ENCODE measurements around the gene UVRAG. TPM values are rescaled to one million over a fixed set of nuclear protein-coding genes. Genes with fewer than 3 reads are reported as not detected.

UVRAG gene
- total and polyA plus RNA-seq, 2 experiments from 2014 or later: 21.6 to 34.0 TPM

DNA sequence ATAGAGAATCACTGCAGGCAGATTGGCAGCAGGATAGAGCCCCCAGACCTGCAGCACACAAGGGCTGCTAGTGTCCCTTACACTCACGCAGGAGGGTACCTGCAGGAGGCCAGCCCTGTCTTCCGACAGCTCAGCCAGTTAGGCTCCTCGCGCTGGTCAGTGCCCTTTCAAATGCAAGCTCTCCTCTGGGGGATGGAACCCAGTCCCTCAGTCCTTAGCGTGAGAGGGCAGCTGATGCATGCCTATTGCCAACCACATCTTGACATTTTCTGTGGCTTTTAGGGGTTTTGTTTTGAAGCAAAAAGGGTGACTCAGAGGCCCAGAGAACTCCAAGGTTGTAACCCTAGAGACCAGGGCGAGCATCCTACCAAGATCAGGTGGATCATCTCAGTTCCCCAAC lies 351.3 kb downstream of the UVRAG start:
- TF ChIP-seq, protein P1, sequence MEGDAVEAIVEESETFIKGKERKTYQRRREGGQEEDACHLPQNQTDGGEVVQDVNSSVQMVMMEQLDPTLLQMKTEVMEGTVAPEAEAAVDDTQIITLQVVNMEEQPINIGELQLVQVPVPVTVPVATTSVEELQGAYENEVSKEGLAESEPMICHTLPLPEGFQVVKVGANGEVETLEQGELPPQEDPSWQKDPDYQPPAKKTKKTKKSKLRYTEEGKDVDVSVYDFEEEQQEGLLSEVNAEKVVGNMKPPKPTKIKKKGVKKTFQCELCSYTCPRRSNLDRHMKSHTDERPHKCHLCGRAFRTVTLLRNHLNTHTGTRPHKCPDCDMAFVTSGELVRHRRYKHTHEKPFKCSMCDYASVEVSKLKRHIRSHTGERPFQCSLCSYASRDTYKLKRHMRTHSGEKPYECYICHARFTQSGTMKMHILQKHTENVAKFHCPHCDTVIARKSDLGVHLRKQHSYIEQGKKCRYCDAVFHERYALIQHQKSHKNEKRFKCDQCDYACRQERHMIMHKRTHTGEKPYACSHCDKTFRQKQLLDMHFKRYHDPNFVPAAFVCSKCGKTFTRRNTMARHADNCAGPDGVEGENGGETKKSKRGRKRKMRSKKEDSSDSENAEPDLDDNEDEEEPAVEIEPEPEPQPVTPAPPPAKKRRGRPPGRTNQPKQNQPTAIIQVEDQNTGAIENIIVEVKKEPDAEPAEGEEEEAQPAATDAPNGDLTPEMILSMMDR (IDR thresholded peaks at IDR 0.05; ENCODE audit: low read depth, low read length): no peak
- Histone ChIP-seq H3K4me1 (ENCODE audit: low read depth) (peaks cover 11% of the 10 kb centered on the region), H3K27me3 (no peaks in the 10 kb centered on the region), H3K36me3 (no peaks in the 10 kb centered on the region), H3K27ac (no peak overlapping the region), H3K9me3 (ENCODE audit: low read depth) (no peaks in the 10 kb centered on the region), H3K4me3 (no peak overlapping the region)
- no peak for DNase-seq (ENCODE audit: low read depth in 1 of 2, low spot score in 1 of 2)

DNA sequence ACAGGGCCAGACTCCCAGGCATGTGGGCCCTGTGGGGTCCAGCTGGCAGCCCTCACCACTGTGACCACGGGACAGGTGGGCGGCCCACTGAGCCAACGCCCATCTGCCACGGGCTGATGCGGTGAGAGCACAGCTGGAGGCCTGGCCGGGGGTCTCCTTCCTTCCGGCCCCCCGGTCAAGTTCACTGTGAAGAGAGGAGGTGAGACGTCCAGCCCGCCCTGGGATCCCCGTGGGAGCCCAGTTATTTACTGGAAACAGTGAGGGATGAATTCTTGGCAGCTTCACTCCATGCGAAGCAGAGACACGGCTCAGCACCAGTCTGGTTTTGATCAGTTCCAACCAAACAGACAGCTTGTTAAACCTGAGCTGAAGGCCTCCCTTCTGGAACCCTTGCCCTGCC lies 352.6 kb downstream of the UVRAG start:
- Histone ChIP-seq H3K27ac (no peak overlapping the region), H3K4me3 (no peak overlapping the region), H3K27me3 (no peaks in the 10 kb centered on the region), H3K9me3 (ENCODE audit: low read depth) (no peaks in the 10 kb centered on the region), H3K36me3 (no peaks in the 10 kb centered on the region), H3K4me1 (ENCODE audit: low read depth) (no peaks in the 10 kb centered on the region)
- TF ChIP-seq, protein P1 (IDR thresholded peaks at IDR 0.05; ENCODE audit: low read depth, low read length): no peak
- DNase-seq (ENCODE audit: low read depth in 1 of 2, low spot score in 1 of 2): peak in 1 of 2 donors; percentile 57

DNA sequence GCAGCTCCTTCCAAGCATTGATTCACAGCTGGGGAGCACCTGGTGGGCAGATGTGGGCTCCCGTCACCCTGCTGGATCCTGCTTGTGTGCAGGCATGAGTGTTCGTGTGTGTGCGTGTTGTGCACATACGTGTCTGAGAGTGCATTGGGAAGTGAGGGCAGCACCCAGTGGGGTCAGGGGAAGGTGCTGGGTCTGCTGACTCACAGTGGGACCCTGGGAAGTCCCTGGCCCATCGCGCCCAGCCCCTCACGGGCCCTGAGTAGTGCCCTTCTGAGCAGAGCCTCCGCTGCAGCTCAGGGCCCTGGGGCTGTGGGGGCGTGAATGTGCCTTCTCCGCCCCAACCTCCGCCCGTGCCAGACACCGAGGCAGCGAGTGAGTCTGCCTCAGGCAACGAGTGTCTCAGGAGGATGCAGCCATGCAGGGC lies 354.5 kb downstream of the UVRAG start:
- Histone ChIP-seq H3K27ac (no peak overlapping the region), H3K27me3 (no peaks in the 10 kb centered on the region), H3K36me3 (no peaks in the 10 kb centered on the region), H3K9me3 (ENCODE audit: low read depth) (no peaks in the 10 kb centered on the region), H3K4me1 (ENCODE audit: low read depth) (no peaks in the 10 kb centered on the region), H3K4me3 (no peak overlapping the region)
- TF ChIP-seq, protein P1 (IDR thresholded peaks at IDR 0.05; ENCODE audit: low read depth, low read length): no peak
- no peak for DNase-seq (ENCODE audit: low read depth in 1 of 2, low spot score in 1 of 2)

DNA sequence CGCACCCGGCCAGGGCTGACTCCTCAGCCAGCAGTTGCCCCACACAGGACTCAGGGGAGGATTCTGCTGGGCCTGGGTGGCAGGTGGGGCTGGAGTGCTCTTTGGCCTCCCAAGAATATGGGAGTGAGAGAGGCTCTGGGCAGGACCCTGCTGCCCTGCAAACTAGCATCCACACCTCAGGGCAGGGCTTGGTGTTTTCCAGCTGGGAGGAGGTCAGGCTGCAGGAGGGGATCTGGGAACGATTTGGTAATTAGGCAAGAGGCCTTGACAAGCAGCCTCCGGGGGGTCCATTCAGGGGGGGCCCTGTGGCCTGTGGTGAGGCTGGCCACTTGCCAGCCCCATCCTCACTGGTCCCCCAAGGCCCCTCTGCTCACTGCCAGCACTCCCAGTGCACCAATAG lies 355.5 kb downstream of the UVRAG start:
- H3K4me1 ChIP-seq (ENCODE audit: low read depth): no peaks in the 10 kb centered on the region
- H3K36me3 ChIP-seq: no peaks in the 10 kb centered on the region
- no peak overlapping the region for H3K4me3 ChIP-seq
- DNase-seq (ENCODE audit: low read depth in 1 of 2, low spot score in 1 of 2): no peak
- H3K27ac ChIP-seq: no peak overlapping the region
- H3K27me3 ChIP-seq: no peaks in the 10 kb centered on the region
- no peaks in the 10 kb centered on the region for H3K9me3 ChIP-seq (ENCODE audit: low read depth)
- TF ChIP-seq, protein P1 (IDR thresholded peaks at IDR 0.05; ENCODE audit: low read depth, low read length): no peak

DNA sequence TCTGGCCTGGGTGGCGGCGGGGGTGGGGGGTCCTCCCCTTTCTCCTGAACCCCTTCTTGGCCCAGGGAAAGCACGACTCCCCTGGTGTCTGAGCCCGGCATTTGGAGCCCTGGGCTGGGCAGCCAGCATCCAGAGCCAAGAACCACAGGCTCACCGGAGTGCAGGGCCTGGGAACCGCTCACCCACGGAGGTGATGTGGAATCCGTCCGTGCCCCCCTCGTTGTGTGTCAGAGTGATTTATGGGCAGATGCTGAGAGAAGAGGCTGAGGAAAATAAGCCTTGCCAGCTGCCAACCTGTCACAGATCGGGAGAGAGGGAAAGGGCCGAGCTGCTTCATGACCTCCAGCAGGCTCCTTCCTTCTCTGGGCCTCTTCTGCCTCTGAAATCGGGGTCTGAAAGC lies 357.6 kb downstream of the UVRAG start:
- Histone ChIP-seq H3K9me3 (ENCODE audit: low read depth) (no peaks in the 10 kb centered on the region), H3K27me3 (no peaks in the 10 kb centered on the region), H3K4me1 (ENCODE audit: low read depth) (peaks cover 3% of the 10 kb centered on the region), H3K4me3 (no peak overlapping the region), H3K36me3 (no peaks in the 10 kb centered on the region), H3K27ac (no peak overlapping the region)
- TF ChIP-seq, protein P1 (IDR thresholded peaks at IDR 0.05; ENCODE audit: low read depth, low read length): no peak
- DNase-seq (ENCODE audit: low read depth in 1 of 2, low spot score in 1 of 2): no peak

DNA sequence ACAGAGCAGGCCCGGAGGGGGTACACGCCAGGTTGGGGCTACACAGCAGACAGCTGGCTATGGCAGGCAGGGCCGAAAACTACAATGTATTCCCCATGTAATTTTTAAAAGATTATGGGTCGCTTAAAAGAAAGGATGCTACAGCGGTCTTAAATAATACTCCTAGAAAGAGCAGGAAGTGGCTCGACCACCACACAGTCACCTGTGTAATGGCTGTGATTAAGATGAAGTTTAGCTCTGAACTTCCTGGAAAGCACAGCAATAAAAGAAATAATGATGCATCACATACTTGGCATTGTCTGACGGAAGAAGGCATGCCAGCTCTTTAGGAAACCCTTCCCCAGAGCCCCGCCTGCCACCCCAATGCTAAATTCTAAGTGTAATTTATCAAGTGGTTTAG lies 358.7 kb downstream of the UVRAG start:
- Histone ChIP-seq H3K9me3 (ENCODE audit: low read depth) (no peaks in the 10 kb centered on the region), H3K4me1 (ENCODE audit: low read depth) (peaks cover 3% of the 10 kb centered on the region), H3K4me3 (no peak overlapping the region), H3K27me3 (no peaks in the 10 kb centered on the region), H3K36me3 (no peaks in the 10 kb centered on the region), H3K27ac (no peak overlapping the region)
- DNase-seq (ENCODE audit: low read depth in 1 of 2, low spot score in 1 of 2): no peak
- TF ChIP-seq, protein P1 (IDR thresholded peaks at IDR 0.05; ENCODE audit: low read depth, low read length): no peak

Data from cardiac muscle cell (in vitro differentiated cells and primary cell).